NB4 (cell line): ENCODE data around the gene PTPRZ1.

Experiments
- MYC ChIP-seq: IDR thresholded peaks from 2 replicates; pipeline ENCODE4 v1.6.1; 2011; ENCODE audit warnings: low read depth, low read length
- POLR2A ChIP-seq: IDR thresholded peaks from 2 replicates; pipeline ENCODE4 v1.6.1; 2011; ENCODE audit warnings: mild to moderate bottlenecking; ENCODE audit not compliant: insufficient read length; ENCODE audit errors: extremely low read depth
- TF ChIP-seq, protein P1 (sequence below): IDR thresholded peaks from one replicate; pipeline ENCODE4 v1.5.1; 2012; ENCODE audit warnings: low read depth, low read length
- TF ChIP-seq, protein P2 (sequence below): IDR thresholded peaks from 2 replicates; pipeline ENCODE4 v1.6.1; 2011; ENCODE audit warnings: low read depth, low read length

DNA sequence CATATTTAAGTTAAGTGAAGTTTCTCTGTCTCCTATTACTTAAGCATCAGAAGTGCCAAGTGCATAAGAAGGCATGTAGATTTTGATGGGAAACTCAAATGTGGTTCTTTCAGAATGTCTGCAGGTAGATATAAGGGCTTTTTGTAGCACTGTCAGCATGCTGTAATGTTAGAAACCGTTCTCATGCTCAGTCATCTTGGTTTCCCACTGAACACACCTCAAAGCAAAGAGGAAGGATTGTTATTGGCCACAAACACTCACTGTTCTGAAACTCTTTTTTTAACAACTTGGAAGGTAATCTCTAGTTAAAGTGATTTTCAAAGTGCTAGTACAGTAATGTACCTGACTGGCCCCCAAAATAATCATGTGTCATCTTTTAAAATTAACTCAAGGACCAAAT lies 145.1 kb downstream of the PTPRZ1 start:
- TF ChIP-seq POLR2A (no peak), MYC (no peak)
- TF ChIP-seq, protein P1, sequence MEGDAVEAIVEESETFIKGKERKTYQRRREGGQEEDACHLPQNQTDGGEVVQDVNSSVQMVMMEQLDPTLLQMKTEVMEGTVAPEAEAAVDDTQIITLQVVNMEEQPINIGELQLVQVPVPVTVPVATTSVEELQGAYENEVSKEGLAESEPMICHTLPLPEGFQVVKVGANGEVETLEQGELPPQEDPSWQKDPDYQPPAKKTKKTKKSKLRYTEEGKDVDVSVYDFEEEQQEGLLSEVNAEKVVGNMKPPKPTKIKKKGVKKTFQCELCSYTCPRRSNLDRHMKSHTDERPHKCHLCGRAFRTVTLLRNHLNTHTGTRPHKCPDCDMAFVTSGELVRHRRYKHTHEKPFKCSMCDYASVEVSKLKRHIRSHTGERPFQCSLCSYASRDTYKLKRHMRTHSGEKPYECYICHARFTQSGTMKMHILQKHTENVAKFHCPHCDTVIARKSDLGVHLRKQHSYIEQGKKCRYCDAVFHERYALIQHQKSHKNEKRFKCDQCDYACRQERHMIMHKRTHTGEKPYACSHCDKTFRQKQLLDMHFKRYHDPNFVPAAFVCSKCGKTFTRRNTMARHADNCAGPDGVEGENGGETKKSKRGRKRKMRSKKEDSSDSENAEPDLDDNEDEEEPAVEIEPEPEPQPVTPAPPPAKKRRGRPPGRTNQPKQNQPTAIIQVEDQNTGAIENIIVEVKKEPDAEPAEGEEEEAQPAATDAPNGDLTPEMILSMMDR, result no peak
- TF ChIP-seq, protein P2, sequence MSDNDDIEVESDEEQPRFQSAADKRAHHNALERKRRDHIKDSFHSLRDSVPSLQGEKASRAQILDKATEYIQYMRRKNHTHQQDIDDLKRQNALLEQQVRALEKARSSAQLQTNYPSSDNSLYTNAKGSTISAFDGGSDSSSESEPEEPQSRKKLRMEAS, result no peak
